WTC11 (cell line): ENCODE data around the gene CTNNA1. TPM values are rescaled to one million over a fixed set of nuclear protein-coding genes. Genes with fewer than 3 reads are reported as not detected.

Source experiments
- ATAC-seq: fragments of 200-7000 bp; cut with Tn5 transposase; 2 replicates; pipeline ENCODE4 v1.10.0; 2021; ENCODE audit warnings: mild to moderate bottlenecking, moderate library complexity
- CTCF ChIA-PET: fragments of 300-600 bp; sonication (Branson Sonifier 250); formaldehyde crosslinking; loops from one replicate; lab custom pipeline; 2021; ENCODE audit warnings: antibody characterized with exemption; lab: Charles Lee
- POLR2A ChIA-PET: fragments of 350-600 bp; sonication (Branson Sonifier 250); formaldehyde crosslinking; loops from one replicate; lab custom pipeline; 2021; ENCODE audit warnings: antibody characterized with exemption; lab: Charles Lee
- DNase-seq: peaks from one replicate; pipeline ENCODE4 v3.0.0; 2021; ENCODE audit warnings: low spot score
- H3K27ac Mint-ChIP-seq: 2 replicates; pipeline ENCODE4 v1.8.0; 2021; ENCODE audit warnings: mixed read lengths
- H3K27me3 Mint-ChIP-seq: 2 replicates; pipeline ENCODE4 v1.8.0; 2021; ENCODE audit warnings: low read depth, mild to moderate bottlenecking, moderate library complexity, mixed read lengths
- H3K36me3 Mint-ChIP-seq: 2 replicates; pipeline ENCODE4 v1.8.0; 2021; ENCODE audit warnings: mixed read lengths
- H3K4me1 Mint-ChIP-seq: 2 replicates; pipeline ENCODE4 v1.8.0; 2022; ENCODE audit warnings: mixed read lengths
- H3K4me3 Mint-ChIP-seq: 2 replicates; pipeline ENCODE4 v1.8.0; 2021; ENCODE audit warnings: mild to moderate bottlenecking, moderate library complexity, mixed read lengths
- H3K9me3 Mint-ChIP-seq: 2 replicates; pipeline ENCODE4 v1.8.0; 2021; ENCODE audit warnings: mixed read lengths
- ATF3 ChIP-seq: sonication (generic); formaldehyde crosslinking; conservative IDR thresholded peaks from 2 replicates; pipeline ENCODE4 v1.8.1; 2022; ENCODE audit warnings: mild to moderate bottlenecking, missing genetic modification reagents
- CDX4 ChIP-seq: fragments of 250-450 bp; sonication (Bioruptor Pico); IDR thresholded peaks from 2 replicates; pipeline ENCODE4 v1.9.0; 2021; ENCODE audit warnings: moderate library complexity, mild to moderate bottlenecking, inconsistent platforms, borderline replicate concordance
- CREB1 ChIP-seq: sonication (generic); formaldehyde crosslinking; IDR thresholded peaks from 2 replicates; pipeline ENCODE4 v1.8.0; 2023; ENCODE audit warnings: mild to moderate bottlenecking, missing genetic modification reagents
- E2F5 ChIP-seq: sonication (generic); formaldehyde crosslinking; IDR thresholded peaks from 2 replicates; pipeline ENCODE4 v1.8.1; 2022; ENCODE audit warnings: mild to moderate bottlenecking, moderate library complexity, missing genetic modification reagents
- FOXJ3 ChIP-seq: sonication (generic); formaldehyde crosslinking; IDR thresholded peaks from 2 replicates; pipeline ENCODE4 v1.9.0; 2021; ENCODE audit warnings: missing genetic modification reagents, mild to moderate bottlenecking, borderline replicate concordance
- HMGA2 ChIP-seq: fragments of 250-450 bp; sonication (Bioruptor Pico); IDR thresholded peaks from 2 replicates; pipeline ENCODE4 v1.4.0; 2021; ENCODE audit warnings: mild to moderate bottlenecking, moderate library complexity
- MLX ChIP-seq: sonication (generic); formaldehyde crosslinking; IDR thresholded peaks from 2 replicates; pipeline ENCODE4 v1.8.1; 2023; ENCODE audit warnings: mild to moderate bottlenecking, missing genetic modification reagents, moderate library complexity
- MYBL2 ChIP-seq: sonication (generic); formaldehyde crosslinking; IDR thresholded peaks from 2 replicates; pipeline ENCODE4 v1.8.1; 2023; ENCODE audit warnings: mild to moderate bottlenecking, moderate library complexity, missing genetic modification reagents
- NFYB ChIP-seq: sonication (generic); formaldehyde crosslinking; conservative IDR thresholded peaks from 2 replicates; pipeline ENCODE4 v1.8.0; 2022; ENCODE audit warnings: low read depth, missing genetic modification reagents
- NR2C2 ChIP-seq: sonication (generic); formaldehyde crosslinking; IDR thresholded peaks from 2 replicates; pipeline ENCODE4 v1.8.0; 2022; ENCODE audit warnings: mild to moderate bottlenecking, missing genetic modification reagents
- PREB ChIP-seq: sonication (generic); formaldehyde crosslinking; IDR thresholded peaks from 2 replicates; pipeline ENCODE4 v1.8.1; 2022; ENCODE audit warnings: mild to moderate bottlenecking, missing genetic modification reagents, moderate library complexity, borderline replicate concordance
- ZBTB21 ChIP-seq: sonication (generic); formaldehyde crosslinking; IDR thresholded peaks from 2 replicates; pipeline ENCODE4 v1.8.1; 2023; ENCODE audit warnings: mild to moderate bottlenecking, missing genetic modification reagents, borderline replicate concordance
- ZNF121 ChIP-seq: sonication (generic); formaldehyde crosslinking; IDR thresholded peaks from 2 replicates; pipeline ENCODE4 v1.8.0; 2023; ENCODE audit warnings: missing genetic modification reagents
- ZNF396 ChIP-seq: fragments of 250-450 bp; sonication (Bioruptor Pico); IDR thresholded peaks from 2 replicates; pipeline ENCODE4 v1.8.0; 2021; ENCODE audit warnings: mild to moderate bottlenecking, moderate library complexity, borderline replicate concordance
- total RNA-seq: library from RNA; stranded (reverse); gene quantifications from 3 replicates; pipeline ENCODE4 v1.2.3, GENCODE V29; 2021
- TF ChIP-seq, protein P1 (sequence below): sonication (generic); formaldehyde crosslinking; IDR thresholded peaks from 2 replicates; pipeline ENCODE4 v1.8.0; 2023; ENCODE audit warnings: mild to moderate bottlenecking, missing genetic modification reagents
- TF ChIP-seq, protein P2 (sequence below): sonication (generic); formaldehyde crosslinking; IDR thresholded peaks from 2 replicates; pipeline ENCODE4 v1.8.0; 2022; ENCODE audit warnings: mild to moderate bottlenecking, missing genetic modification reagents
- TF ChIP-seq, protein P3 (sequence below): sonication (generic); formaldehyde crosslinking; IDR thresholded peaks from 2 replicates; pipeline ENCODE4 v1.8.1; 2023; ENCODE audit warnings: mild to moderate bottlenecking, missing genetic modification reagents
- TF ChIP-seq, protein P4 (sequence below): sonication (generic); formaldehyde crosslinking; IDR thresholded peaks from 2 replicates; pipeline ENCODE4 v1.8.0; 2022; ENCODE audit warnings: mild to moderate bottlenecking, missing genetic modification reagents
- TF ChIP-seq, protein P5 (sequence below): sonication (generic); formaldehyde crosslinking; IDR thresholded peaks from 2 replicates; pipeline ENCODE4 v1.8.1; 2023; ENCODE audit warnings: mild to moderate bottlenecking, missing genetic modification reagents, moderate library complexity

Gene CTNNA1
- total RNA-seq, 1 experiment from 2014 or later: 309 TPM

GRCh38 chr5:138793575-138793974 is 40.4 kb downstream of the CTNNA1 start:
- H3K36me3 Mint-ChIP-seq: peaks cover 5% of the 10 kb centered on the region
- CTCF ChIA-PET: no interaction called here
- H3K4me1 Mint-ChIP-seq: peaks cover 39% of the 10 kb centered on the region
- H3K4me3 Mint-ChIP-seq: no peak overlapping the region
- ATAC-seq: no peak
- TF ChIP-seq CREB1 (CRISPR knock-in tag): no peak
- no peak for TF ChIP-seq PREB (CRISPR knock-in tag)
- TF ChIP-seq, protein P1, sequence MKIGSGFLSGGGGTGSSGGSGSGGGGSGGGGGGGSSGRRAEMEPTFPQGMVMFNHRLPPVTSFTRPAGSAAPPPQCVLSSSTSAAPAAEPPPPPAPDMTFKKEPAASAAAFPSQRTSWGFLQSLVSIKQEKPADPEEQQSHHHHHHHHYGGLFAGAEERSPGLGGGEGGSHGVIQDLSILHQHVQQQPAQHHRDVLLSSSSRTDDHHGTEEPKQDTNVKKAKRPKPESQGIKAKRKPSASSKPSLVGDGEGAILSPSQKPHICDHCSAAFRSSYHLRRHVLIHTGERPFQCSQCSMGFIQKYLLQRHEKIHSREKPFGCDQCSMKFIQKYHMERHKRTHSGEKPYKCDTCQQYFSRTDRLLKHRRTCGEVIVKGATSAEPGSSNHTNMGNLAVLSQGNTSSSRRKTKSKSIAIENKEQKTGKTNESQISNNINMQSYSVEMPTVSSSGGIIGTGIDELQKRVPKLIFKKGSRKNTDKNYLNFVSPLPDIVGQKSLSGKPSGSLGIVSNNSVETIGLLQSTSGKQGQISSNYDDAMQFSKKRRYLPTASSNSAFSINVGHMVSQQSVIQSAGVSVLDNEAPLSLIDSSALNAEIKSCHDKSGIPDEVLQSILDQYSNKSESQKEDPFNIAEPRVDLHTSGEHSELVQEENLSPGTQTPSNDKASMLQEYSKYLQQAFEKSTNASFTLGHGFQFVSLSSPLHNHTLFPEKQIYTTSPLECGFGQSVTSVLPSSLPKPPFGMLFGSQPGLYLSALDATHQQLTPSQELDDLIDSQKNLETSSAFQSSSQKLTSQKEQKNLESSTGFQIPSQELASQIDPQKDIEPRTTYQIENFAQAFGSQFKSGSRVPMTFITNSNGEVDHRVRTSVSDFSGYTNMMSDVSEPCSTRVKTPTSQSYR (CRISPR knock-in tag): no peak
- TF ChIP-seq, protein P2, sequence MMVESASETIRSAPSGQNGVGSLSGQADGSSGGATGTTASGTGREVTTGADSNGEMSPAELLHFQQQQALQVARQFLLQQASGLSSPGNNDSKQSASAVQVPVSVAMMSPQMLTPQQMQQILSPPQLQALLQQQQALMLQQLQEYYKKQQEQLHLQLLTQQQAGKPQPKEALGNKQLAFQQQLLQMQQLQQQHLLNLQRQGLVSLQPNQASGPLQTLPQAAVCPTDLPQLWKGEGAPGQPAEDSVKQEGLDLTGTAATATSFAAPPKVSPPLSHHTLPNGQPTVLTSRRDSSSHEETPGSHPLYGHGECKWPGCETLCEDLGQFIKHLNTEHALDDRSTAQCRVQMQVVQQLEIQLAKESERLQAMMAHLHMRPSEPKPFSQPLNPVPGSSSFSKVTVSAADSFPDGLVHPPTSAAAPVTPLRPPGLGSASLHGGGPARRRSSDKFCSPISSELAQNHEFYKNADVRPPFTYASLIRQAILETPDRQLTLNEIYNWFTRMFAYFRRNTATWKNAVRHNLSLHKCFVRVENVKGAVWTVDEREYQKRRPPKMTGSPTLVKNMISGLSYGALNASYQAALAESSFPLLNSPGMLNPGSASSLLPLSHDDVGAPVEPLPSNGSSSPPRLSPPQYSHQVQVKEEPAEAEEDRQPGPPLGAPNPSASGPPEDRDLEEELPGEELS: no peak
- TF ChIP-seq HMGA2: no peak
- no peak for TF ChIP-seq CDX4 (CRISPR knock-in tag)
- TF ChIP-seq ZBTB21 (CRISPR knock-in tag): no peak
- TF ChIP-seq, protein P3, sequence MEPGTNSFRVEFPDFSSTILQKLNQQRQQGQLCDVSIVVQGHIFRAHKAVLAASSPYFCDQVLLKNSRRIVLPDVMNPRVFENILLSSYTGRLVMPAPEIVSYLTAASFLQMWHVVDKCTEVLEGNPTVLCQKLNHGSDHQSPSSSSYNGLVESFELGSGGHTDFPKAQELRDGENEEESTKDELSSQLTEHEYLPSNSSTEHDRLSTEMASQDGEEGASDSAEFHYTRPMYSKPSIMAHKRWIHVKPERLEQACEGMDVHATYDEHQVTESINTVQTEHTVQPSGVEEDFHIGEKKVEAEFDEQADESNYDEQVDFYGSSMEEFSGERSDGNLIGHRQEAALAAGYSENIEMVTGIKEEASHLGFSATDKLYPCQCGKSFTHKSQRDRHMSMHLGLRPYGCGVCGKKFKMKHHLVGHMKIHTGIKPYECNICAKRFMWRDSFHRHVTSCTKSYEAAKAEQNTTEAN (CRISPR knock-in tag): no peak
- TF ChIP-seq, protein P4, sequence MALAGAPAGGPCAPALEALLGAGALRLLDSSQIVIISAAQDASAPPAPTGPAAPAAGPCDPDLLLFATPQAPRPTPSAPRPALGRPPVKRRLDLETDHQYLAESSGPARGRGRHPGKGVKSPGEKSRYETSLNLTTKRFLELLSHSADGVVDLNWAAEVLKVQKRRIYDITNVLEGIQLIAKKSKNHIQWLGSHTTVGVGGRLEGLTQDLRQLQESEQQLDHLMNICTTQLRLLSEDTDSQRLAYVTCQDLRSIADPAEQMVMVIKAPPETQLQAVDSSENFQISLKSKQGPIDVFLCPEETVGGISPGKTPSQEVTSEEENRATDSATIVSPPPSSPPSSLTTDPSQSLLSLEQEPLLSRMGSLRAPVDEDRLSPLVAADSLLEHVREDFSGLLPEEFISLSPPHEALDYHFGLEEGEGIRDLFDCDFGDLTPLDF: no peak
- no peak for TF ChIP-seq ATF3 (CRISPR knock-in tag)
- no peak for TF ChIP-seq FOXJ3
- TF ChIP-seq NFYB (CRISPR knock-in tag): no peak
- POLR2A ChIA-PET: no interaction called here
- no peak overlapping the region for H3K27ac Mint-ChIP-seq
- no peaks in the 10 kb centered on the region for H3K9me3 Mint-ChIP-seq
- H3K27me3 Mint-ChIP-seq: no peaks in the 10 kb centered on the region
- DNase-seq: no peak

GRCh38 chr5:138803285-138803684 is 50.1 kb downstream of the CTNNA1 start:
- Mint-ChIP-seq H3K27me3 (no peaks in the 10 kb centered on the region), H3K9me3 (no peaks in the 10 kb centered on the region), H3K4me3 (no peak overlapping the region), H3K4me1 (peaks cover 20% of the 10 kb centered on the region), H3K36me3 (peaks cover 18% of the 10 kb centered on the region), H3K27ac (no peak overlapping the region; the same call in 1 of the 2 replicates)
- ChIA-PET POLR2A (no interaction called here), CTCF (interaction anchor here (1.3 to 1.4 kb wide), 2 partner anchors 13 to 129 kb away, joined by 3 to 7 read pairs; no protein-coding TSS in a partner anchor)
- ATAC-seq (no peak), DNase-seq (no peak)
- TF ChIP-seq ZNF121 (no peak), ZNF396 (CRISPR knock-in tag) (no peak), ZBTB21 (CRISPR knock-in tag) (no peak), E2F5 (CRISPR knock-in tag) (no peak), NR2C2 (CRISPR knock-in tag) (no peak), MYBL2 (CRISPR knock-in tag) (no peak), MLX (CRISPR knock-in tag) (no peak)
- TF ChIP-seq, protein P3 (CRISPR knock-in tag): no peak
- TF ChIP-seq, protein P5, sequence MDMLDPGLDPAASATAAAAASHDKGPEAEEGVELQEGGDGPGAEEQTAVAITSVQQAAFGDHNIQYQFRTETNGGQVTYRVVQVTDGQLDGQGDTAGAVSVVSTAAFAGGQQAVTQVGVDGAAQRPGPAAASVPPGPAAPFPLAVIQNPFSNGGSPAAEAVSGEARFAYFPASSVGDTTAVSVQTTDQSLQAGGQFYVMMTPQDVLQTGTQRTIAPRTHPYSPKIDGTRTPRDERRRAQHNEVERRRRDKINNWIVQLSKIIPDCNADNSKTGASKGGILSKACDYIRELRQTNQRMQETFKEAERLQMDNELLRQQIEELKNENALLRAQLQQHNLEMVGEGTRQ (CRISPR knock-in tag): no peak
